K562 (cell line): ENCODE results near the gene ZNF189. TPM values are rescaled to one million over a fixed set of nuclear protein-coding genes. Genes with fewer than 3 reads are reported as not detected.

Source experiments
- ARID1B ChIP-seq: fragments of 450-650 bp; IDR thresholded peaks from 2 replicates; pipeline ENCODE4 v1.6.1; 2016; ENCODE audit warnings: antibody characterized with exemption, mild to moderate bottlenecking, inconsistent platforms
- ARID2 ChIP-seq: fragments of 450-650 bp; IDR thresholded peaks from 2 replicates; pipeline ENCODE4 v1.6.1; 2017; ENCODE audit warnings: antibody characterized with exemption, mild to moderate bottlenecking
- C11orf30 ChIP-seq: fragments of 450-650 bp; IDR thresholded peaks from 2 replicates; pipeline ENCODE4 v1.6.1; 2016; ENCODE audit warnings: low read depth, mild to moderate bottlenecking
- JUN ChIP-seq, 2 experiments: sonication (generic) in 1 of 2; formaldehyde crosslinking in 1 of 2; IDR thresholded peaks; 2 replicates each; pipeline versions ENCODE4 v1.6.1 to v1.8.0; 2012 to 2022; ENCODE audit warnings: borderline replicate concordance in 2 of 2, mild to moderate bottlenecking in 2 of 2, improper control_type of control experiment in 1 of 2, low read depth in 1 of 2, low read length in 1 of 2, missing genetic modification reagents in 1 of 2
- MAFF ChIP-seq: IDR thresholded peaks from 2 replicates; pipeline ENCODE4 v1.6.1; 2012; ENCODE audit warnings: low read length, improper control_type of control experiment
- MCM7 ChIP-seq, 2 experiments: fragments of 450-650 bp; IDR thresholded peaks; 2 replicates each; pipeline ENCODE4 v1.6.1; 2016 to 2018
- NFE2 ChIP-seq: IDR thresholded peaks from 2 replicates; pipeline ENCODE4 v1.6.1; 2014; ENCODE audit warnings: antibody characterized with exemption, low read depth
- SIN3B ChIP-seq: fragments of 450-650 bp; IDR thresholded peaks from 2 replicates; pipeline ENCODE4 v1.6.1; 2017; ENCODE audit warnings: low read depth, mild to moderate bottlenecking, moderate library complexity
- SMARCA5 ChIP-seq: fragments of 450-650 bp; IDR thresholded peaks from 2 replicates; pipeline ENCODE4 v1.6.1; 2016
- ZBED1 ChIP-seq: IDR thresholded peaks from 2 replicates; pipeline ENCODE4 v1.6.1; 2014
- ZNF384 ChIP-seq: IDR thresholded peaks from 2 replicates; pipeline ENCODE4 v1.6.1; 2012; ENCODE audit warnings: low read depth, low read length, improper control_type of control experiment
- ZNF592 ChIP-seq: fragments of 450-650 bp; IDR thresholded peaks from 2 replicates; pipeline ENCODE4 v1.6.1; 2017; ENCODE audit warnings: antibody characterized with exemption, mild to moderate bottlenecking
- polyA plus RNA-seq, 8 experiments: library from polyadenylated mRNA; depleted of rRNA in 4 of 8; stranded (reverse) in 5 of 8; unstranded in 3 of 8; fragments of >200 nt; fragmentation: Nextera tagmentation in 2 of 8; fragmentation: Illumina TruSeq in 1 of 8; extraction: Ambion mirVana in 2 of 8; extraction: Trizol in 1 of 8; gene quantifications; 2 replicates each; pipeline versions ENCODE4 v1.2.1 to v1.2.3, GENCODE V29; 2011 to 2014; ENCODE audit warnings: inconsistent platforms in 1 of 8, missing spikeins in 1 of 8
- total RNA-seq, 7 experiments: library from RNA; depleted of rRNA in 6 of 7; stranded (reverse); fragments of >200 nt in 6 of 7; fragmentation: Illumina TruSeq in 2 of 7; extraction: Trizol in 2 of 7; gene quantifications; 2 replicates each; pipeline versions ENCODE4 v1.2.1 to v1.2.3, GENCODE V29; 2011 to 2021; ENCODE audit warnings: low replicate concordance in 1 of 7
- TF ChIP-seq, protein P1 (sequence below): fragments of 250-450 bp; sonication (Bioruptor Pico); IDR thresholded peaks from 2 replicates; pipeline ENCODE4 v1.5.0; 2021
- TF ChIP-seq, protein P2 (sequence below): fragments of 250-450 bp; sonication (Bioruptor Pico); IDR thresholded peaks from 2 replicates; pipeline ENCODE4 v1.4.0; 2020; ENCODE audit warnings: mild to moderate bottlenecking

The ZNF189 gene
- total and polyA plus RNA-seq, 9 of the 15 experiments (the other 6 are each of a cell fraction or from before 2014, with no cell fraction given) = 2.4 to 15.3 (median 6.4) TPM

DNA sequence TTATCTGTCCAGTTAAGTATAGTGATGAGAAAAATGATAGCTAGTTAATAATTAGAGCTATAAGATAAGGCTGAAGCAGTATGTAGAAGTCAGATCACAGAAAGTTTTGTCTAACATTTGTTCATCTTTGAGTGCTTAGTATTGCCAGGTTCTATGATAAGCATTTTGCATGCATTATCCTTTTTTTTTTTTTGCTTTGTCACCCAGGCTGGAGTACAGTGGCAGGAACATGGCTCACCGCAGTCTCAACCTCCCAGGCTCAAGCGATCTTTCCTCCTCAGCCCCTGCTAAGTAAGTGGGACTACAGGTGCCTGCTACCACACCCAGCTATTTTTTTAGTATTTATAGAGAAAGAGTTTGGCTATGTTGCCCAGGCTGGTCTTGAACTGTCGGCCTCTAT lies 31.3 kb upstream of the ZNF189 start (continued):
- no peak for TF ChIP-seq ARID2
- no peak for TF ChIP-seq JUN (IDR thresholded peaks at IDR 0.05; ENCODE audit: borderline replicate concordance, low read depth, low read length)
- no peak for TF ChIP-seq JUN (CRISPR knock-in tag; IDR thresholded peaks at IDR 0.05; ENCODE audit: borderline replicate concordance)
- TF ChIP-seq MCM7 (IDR thresholded peaks at IDR 0.05) = no peak
- no peak for TF ChIP-seq SIN3B
- TF ChIP-seq, protein P1, sequence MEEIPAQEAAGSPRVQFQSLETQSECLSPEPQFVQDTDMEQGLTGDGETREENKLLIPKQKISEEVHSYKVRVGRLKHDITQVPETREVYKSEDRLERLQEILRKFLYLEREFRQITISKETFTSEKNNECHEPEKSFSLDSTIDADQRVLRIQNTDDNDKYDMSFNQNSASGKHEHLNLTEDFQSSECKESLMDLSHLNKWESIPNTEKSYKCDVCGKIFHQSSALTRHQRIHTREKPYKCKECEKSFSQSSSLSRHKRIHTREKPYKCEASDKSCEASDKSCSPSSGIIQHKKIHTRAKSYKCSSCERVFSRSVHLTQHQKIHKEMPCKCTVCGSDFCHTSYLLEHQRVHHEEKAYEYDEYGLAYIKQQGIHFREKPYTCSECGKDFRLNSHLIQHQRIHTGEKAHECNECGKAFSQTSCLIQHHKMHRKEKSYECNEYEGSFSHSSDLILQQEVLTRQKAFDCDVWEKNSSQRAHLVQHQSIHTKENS = no peak
- TF ChIP-seq, protein P2, sequence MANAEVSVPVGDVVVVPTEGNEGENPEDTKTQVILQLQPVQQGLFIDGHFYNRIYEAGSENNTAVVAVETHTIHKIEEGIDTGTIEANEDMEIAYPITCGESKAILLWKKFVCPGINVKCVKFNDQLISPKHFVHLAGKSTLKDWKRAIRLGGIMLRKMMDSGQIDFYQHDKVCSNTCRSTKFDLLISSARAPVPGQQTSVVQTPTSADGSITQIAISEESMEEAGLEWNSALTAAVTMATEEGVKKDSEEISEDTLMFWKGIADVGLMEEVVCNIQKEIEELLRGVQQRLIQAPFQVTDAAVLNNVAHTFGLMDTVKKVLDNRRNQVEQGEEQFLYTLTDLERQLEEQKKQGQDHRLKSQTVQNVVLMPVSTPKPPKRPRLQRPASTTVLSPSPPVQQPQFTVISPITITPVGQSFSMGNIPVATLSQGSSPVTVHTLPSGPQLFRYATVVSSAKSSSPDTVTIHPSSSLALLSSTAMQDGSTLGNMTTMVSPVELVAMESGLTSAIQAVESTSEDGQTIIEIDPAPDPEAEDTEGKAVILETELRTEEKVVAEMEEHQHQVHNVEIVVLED = no peak
- peak; percentile 52; the same call in 1 of the 2 replicates for TF ChIP-seq MAFF
- peak; percentile 87 for TF ChIP-seq NFE2
- peak; percentile 24; the same call in 1 of the 2 replicates for TF ChIP-seq ZNF592
- TF ChIP-seq ZBED1 = no peak
- peak; percentile 85 for TF ChIP-seq C11orf30
- peak; percentile 66 for TF ChIP-seq ZNF384
- no peak for TF ChIP-seq SMARCA5
- TF ChIP-seq ARID1B = peak; percentile 36; the same call in 1 of the 2 replicates
